HG02943 (cell line): Measurements from ENCODE around the gene PDE6C.
"Not testable (repeated sequence)": the region's sequence is repeated elsewhere in the genome, so short reads cannot be mapped to it uniquely, and the experiment has no call there.

Experiments
- ATAC-seq: cut with Tn5 transposase; IDR thresholded peaks from one replicate; pipeline ENCODE4 v1.9.1; 2021; ENCODE audit warnings: mild to moderate bottlenecking, low read depth, moderate library complexity; ENCODE audit not compliant: unreplicated experiment

PDE6C gene

DNA sequence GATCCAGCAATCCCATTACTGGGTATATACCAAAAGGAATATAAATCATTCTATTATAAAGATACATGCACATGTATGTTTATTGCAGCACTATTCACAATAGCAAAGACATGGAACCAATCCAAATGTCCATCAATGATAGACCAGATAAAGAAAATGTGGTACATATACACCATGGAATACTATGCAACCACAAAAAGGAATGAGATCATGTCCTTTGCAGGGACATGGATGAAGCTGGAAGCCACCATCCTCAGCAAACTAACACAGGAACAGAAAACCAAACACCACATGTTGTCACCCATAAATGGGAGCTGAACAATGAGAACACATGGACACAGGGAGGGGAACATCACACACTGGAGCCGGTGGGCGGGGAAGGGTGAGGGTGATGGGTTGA, 84.2 kb downstream of the PDE6C start:
- not testable (repeated sequence) for ATAC-seq

GRCh38 chr10:93697207-93697606, 84.9 kb downstream of the PDE6C start:
- ATAC-seq: no peak

GRCh38 chr10:93701866-93702209, 89.5 kb downstream of the PDE6C start:
- peak; percentile 6 for ATAC-seq

GRCh38 chr10:93702210-93703001, 90.1 kb downstream of the PDE6C start, which contains the start of gene FRA10AC1:
Gene FRA10AC1 (minus strand): TSS chr10:93702592. CDS start chr10:93700106, 2,486 bp downstream.
- peak; percentile 79 for ATAC-seq

DNA sequence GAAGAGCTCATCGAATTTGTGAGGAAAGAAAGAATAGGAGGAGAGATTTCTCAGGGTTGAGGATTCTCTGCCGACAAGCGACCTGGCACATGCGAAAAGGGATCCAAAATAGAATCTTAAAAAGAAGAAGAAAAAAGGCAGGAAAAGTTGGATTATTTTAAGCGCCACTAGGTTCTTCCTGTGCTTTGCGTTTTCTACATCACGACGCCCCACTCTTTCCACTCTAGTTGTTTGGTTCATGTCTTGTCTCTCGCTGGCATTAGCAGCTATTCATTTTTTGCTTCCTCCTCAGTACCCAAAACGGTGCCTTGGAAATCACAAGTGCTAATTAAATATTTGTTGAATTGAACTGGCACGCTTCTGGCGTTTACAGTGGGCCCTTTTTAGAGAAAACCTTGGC, 90.7 kb downstream of the PDE6C start:
- no peak for ATAC-seq

- ATAC-seq: no peak
Measured at GRCh38 chr10:93703841-93704240, 91.5 kb downstream of the PDE6C start.

DNA sequence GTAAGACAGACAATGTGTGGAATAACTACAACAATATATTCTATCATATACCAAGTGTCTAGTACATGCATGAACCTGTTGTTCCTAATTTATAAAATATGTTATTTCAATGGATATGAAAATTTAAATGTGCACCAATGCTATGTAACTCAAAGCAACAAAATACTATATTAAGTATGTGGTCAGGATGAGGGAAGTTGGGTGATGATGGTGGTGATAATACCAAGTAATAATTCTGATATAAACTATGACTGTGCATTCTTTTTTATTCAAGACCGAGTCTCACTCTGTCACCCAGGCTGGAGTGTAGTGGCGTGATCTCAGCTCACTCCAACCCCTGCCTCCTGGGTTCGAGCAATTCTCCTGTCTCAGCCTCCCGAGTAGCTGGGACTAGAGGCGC, 92.1 kb downstream of the PDE6C start:
- no peak for ATAC-seq

- ATAC-seq: no peak
Measured at GRCh38 chr10:93707623-93708022, 95.3 kb downstream of the PDE6C start.

DNA sequence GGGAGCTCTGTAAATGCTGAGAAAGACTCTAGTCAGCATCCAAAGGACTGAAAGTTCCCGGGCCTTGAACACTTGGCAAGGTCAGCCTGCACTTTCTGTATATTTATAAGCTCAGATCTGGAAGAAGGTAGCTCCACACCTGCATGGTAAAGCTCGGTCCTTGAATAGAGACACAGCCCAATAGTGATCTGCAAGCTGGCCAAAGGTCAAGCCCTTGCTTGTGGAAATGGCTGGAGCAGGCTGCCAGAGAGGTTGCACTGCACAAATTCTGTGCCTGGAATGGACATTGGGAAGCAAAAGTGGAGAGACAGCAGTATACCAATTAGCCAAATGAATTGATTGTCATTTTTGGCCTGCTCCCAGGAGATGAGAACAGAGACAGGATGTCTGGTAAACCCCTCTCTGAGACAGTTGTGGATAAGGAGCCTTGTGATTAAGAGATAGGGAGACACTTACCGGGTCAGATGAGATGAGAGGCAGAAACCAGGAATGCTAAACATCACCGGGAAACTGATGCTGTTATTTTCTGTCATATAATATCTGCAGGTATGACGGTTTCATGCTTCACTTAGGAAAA, 98.1 kb downstream of the PDE6C start:
- ATAC-seq: no peak

- no peak for ATAC-seq
Measured at GRCh38 chr10:93711891-93712290, 99.6 kb downstream of the PDE6C start.

- ATAC-seq: no peak
Measured at GRCh38 chr10:93712593-93712992, 100.3 kb downstream of the PDE6C start.

- ATAC-seq: peak; percentile 82
Measured at GRCh38 chr10:93715345-93715744, 103.0 kb downstream of the PDE6C start.
